ENCODE measurements around the gene NCOA3. TPM values are rescaled to one million over a fixed set of nuclear protein-coding genes. Genes with fewer than 3 reads are reported as not detected.

Gene NCOA3
- total and polyA plus RNA-seq, 12 donors = 2.6 to 35.6 (median 22.2) TPM

DNA sequence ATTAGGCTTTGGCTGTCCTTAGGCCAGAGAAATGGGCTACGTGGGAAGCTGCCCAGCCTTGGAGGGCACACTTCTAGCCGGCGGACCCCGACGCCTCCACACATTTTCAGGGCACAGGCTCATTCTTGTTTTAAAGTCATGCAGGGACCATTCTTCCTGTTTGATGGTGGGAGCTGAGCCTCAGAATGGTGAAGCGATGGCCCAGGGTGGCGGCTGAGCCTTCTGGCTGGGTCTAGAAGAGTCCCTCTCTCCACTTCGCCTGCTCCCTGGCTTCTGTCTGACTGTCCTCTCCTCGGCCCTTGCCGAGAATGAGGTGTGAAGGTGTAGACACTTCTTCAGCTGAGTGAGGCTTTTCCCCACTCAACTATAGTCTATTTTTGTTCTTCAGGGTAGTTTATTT, 169.2 kb downstream of the NCOA3 start:
- no peaks in the 10 kb centered on the region for H3K27me3 ChIP-seq
- intact Hi-C loops (cut with DNase I) = loop anchor here (10.0 kb wide), 2 partner anchors 104 to 114 kb away; partner anchors contain the start of gene SULF2 (in 1 of the 2)
- no peaks in the 10 kb centered on the region for H3K4me1 ChIP-seq (replicated peaks in 1 of 2)
- peak in 1 of 7 donors; percentile 25 for DNase-seq
- TF ChIP-seq, protein P1, sequence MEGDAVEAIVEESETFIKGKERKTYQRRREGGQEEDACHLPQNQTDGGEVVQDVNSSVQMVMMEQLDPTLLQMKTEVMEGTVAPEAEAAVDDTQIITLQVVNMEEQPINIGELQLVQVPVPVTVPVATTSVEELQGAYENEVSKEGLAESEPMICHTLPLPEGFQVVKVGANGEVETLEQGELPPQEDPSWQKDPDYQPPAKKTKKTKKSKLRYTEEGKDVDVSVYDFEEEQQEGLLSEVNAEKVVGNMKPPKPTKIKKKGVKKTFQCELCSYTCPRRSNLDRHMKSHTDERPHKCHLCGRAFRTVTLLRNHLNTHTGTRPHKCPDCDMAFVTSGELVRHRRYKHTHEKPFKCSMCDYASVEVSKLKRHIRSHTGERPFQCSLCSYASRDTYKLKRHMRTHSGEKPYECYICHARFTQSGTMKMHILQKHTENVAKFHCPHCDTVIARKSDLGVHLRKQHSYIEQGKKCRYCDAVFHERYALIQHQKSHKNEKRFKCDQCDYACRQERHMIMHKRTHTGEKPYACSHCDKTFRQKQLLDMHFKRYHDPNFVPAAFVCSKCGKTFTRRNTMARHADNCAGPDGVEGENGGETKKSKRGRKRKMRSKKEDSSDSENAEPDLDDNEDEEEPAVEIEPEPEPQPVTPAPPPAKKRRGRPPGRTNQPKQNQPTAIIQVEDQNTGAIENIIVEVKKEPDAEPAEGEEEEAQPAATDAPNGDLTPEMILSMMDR (IDR thresholded peaks at IDR 0.05) = no peak
- no peak for TF ChIP-seq POLR2A (IDR thresholded peaks at IDR 0.05)
- 93 to 96% (median 94%) methylated on average over 10 of the region's 10 CpGs for WGBS, 4 donors
- no peaks in the 10 kb centered on the region for H3K9me3 ChIP-seq (replicated peaks in 1 of 3)
- H3K4me3 ChIP-seq = no peak overlapping the region
- no peak overlapping the region for H3K27ac ChIP-seq
- H3K36me3 ChIP-seq (replicated peaks in 1 of 2) = no peaks in the 10 kb centered on the region

DNA sequence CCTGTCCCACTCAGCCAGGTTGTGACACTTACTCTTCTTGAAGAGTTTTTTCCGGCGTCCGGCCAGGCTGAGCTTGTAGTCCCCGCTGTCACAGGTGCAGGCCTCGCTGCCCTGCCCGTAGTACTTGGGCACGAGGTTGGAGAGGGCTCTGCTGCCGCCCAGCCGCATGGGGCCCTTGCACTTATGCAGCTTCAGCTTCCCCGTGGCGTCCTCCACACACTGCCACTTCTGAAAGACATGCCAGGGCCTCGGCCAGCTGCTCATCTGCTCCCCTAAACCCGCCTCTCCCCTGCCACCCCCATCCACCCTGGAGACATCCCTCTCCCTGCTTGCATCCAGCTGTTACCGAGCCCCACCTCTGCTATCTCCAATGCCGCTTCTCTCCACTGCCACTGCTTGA, 170.5 kb downstream of the NCOA3 start:
- peak in 1 of 7 donors; percentile 36 for DNase-seq
- Histone ChIP-seq H3K27ac (no peak overlapping the region), H3K9me3 (replicated peaks in 1 of 3) (no peaks in the 10 kb centered on the region), H3K4me3 (no peak overlapping the region), H3K27me3 (no peaks in the 10 kb centered on the region), H3K4me1 (replicated peaks in 1 of 2) (no peaks in the 10 kb centered on the region), H3K36me3 (replicated peaks in 1 of 2) (no peaks in the 10 kb centered on the region)
- no peak for TF ChIP-seq POLR2A (IDR thresholded peaks at IDR 0.05)
- TF ChIP-seq, protein P1 (IDR thresholded peaks at IDR 0.05) = no peak
- 93 to 98% (median 96%) methylated on average over 14 to 15 of the region's 15 CpGs for WGBS, 4 donors
- intact Hi-C loops (cut with DNase I) = loop anchor here (10.0 kb wide), 2 partner anchors 103 to 113 kb away; partner anchors contain the start of gene SULF2 (in 1 of the 2)

DNA sequence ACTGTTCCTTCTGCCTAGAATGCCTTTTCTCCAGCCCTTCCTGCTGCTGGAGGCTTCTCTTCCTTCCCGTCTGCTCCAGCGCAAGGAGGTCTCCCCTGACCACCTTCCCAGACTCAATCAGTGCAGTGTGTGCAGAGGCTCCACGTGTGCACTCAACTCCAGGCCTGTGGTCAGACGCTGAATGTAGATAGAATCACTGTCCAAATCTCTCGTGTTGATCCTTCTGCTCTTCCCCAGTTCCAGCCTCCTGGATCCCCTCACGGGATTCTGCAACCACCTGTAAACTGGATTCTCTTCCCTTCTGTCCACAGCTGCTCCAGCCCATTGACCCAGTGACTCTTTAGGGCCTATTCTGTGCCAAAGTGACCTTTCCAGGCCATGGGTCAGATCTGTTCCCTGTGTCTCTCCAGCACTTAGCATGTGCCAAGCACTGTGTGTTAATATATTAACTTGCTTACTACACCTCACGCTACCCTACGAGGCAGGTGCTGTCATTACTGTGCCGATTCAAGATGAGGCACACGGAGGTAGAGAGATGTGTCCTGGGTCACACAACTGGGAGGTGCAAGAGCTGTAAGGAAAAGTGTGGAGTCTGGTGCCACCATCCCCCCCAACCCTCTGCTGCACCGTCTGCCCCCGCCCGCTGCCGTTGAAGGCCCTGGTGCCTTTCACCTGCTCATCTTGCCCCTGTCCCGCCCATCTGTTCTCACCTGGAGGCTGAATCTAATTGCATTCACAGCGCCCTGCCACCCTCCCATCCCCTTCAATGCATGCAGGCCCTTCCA, 171.4 kb downstream of the NCOA3 start:
- intact Hi-C loops (cut with DNase I) = loop anchor here (10.0 kb wide), 2 partner anchors 102 to 112 kb away; partner anchors contain the start of gene SULF2 (in 1 of the 2)
- Histone ChIP-seq H3K9me3 (replicated peaks in 1 of 3) (no peaks in the 10 kb centered on the region), H3K36me3 (replicated peaks in 1 of 2) (no peaks in the 10 kb centered on the region), H3K4me1 (replicated peaks in 1 of 2) (no peaks in the 10 kb centered on the region), H3K27me3 (no peaks in the 10 kb centered on the region), H3K27ac (no peak overlapping the region), H3K4me3 (no peak overlapping the region)
- WGBS, 4 donors = 92 to 96% (median 93%) methylated on average over 16 of the region's 16 CpGs
- DNase-seq = peak in 2 of 7 donors; percentile 5 to 30
- TF ChIP-seq POLR2A (IDR thresholded peaks at IDR 0.05) = no peak
- TF ChIP-seq, protein P1 (IDR thresholded peaks at IDR 0.05) = no peak

DNA sequence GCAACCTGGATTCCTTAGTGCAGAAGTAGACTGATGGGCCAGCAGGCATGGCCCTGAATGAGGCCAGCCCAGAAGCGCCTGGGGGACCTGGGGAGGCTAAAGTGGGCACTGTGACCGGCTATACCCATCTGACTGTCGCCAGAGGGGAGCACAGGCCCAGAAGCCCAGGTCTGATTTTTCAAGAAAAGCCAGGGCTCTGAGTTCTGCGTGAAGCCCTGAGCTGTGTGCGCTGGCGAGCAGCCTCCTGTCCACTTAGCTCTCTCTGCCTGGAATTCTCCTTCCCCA, 171.9 kb downstream of the NCOA3 start:
- H3K36me3 ChIP-seq (replicated peaks in 1 of 2) = no peaks in the 10 kb centered on the region
- H3K27ac ChIP-seq = no peak overlapping the region
- intact Hi-C loops (cut with DNase I) = loop anchor here (10.0 kb wide), 2 partner anchors 101 to 111 kb away; partner anchors contain the start of gene SULF2 (in 1 of the 2)
- no peaks in the 10 kb centered on the region for H3K9me3 ChIP-seq (replicated peaks in 1 of 3)
- no peaks in the 10 kb centered on the region for H3K4me1 ChIP-seq (replicated peaks in 1 of 2)
- H3K27me3 ChIP-seq = no peaks in the 10 kb centered on the region
- 83 to 100% (median 94%) methylated on average over 2 to 6 of the region's 6 CpGs for WGBS, 4 donors
- no peak for TF ChIP-seq POLR2A (IDR thresholded peaks at IDR 0.05)
- TF ChIP-seq, protein P1 (IDR thresholded peaks at IDR 0.05) = no peak
- peak in 1 of 7 donors; percentile 6 for DNase-seq
- H3K4me3 ChIP-seq = no peak overlapping the region

Data from adrenal gland (tissue), 12 donors.